ENCODE results near the gene MRPL36.

Gene MRPL36

GRCh38 chr5:1763548-1763911, 36.1 kb downstream of the MRPL36 start:
- Histone ChIP-seq H3K9ac (ENCODE audit: low read length) (no peak overlapping the region), H3K27ac (ENCODE audit: low read depth, low read length) (no peak overlapping the region), H3K36me3 (ENCODE audit: insufficient read depth, low read length) (no peaks in the 10 kb centered on the region), H3K9me3 (ENCODE audit: low read length) (no peaks in the 10 kb centered on the region), H3K27me3 (ENCODE audit: control insufficient read depth in 1 of 2, insufficient read depth in 2 of 2, low read length in 2 of 2) (peaks cover 0 to 24% of the 10 kb centered on the region in 2 donors), H3K4me1 (ENCODE audit: insufficient read depth, low read length) (no peaks in the 10 kb centered on the region), H3K4me3 (ENCODE audit: low read depth in 1 of 2, low read length in 2 of 2) (no peak overlapping the region)

GRCh38 chr5:1762883-1763547, 36.6 kb downstream of the MRPL36 start:
- Histone ChIP-seq H3K27me3 (ENCODE audit: control insufficient read depth in 1 of 2, insufficient read depth in 2 of 2, low read length in 2 of 2) (peaks cover 0 to 21% of the 10 kb centered on the region in 2 donors), H3K27ac (ENCODE audit: low read depth, low read length) (no peak overlapping the region), H3K4me1 (ENCODE audit: insufficient read depth, low read length) (no peaks in the 10 kb centered on the region), H3K9ac (ENCODE audit: low read length) (no peak overlapping the region), H3K4me3 (ENCODE audit: low read depth in 1 of 2, low read length in 2 of 2) (no peak overlapping the region), H3K9me3 (ENCODE audit: low read length) (no peaks in the 10 kb centered on the region), H3K36me3 (ENCODE audit: insufficient read depth, low read length) (no peaks in the 10 kb centered on the region)

GRCh38 chr5:1762121-1762882, 37.3 kb downstream of the MRPL36 start:
- Histone ChIP-seq H3K27ac (ENCODE audit: low read depth, low read length) (no peak overlapping the region), H3K4me3 (ENCODE audit: low read depth in 1 of 2, low read length in 2 of 2) (no peak overlapping the region), H3K4me1 (ENCODE audit: insufficient read depth, low read length) (no peaks in the 10 kb centered on the region), H3K27me3 (ENCODE audit: control insufficient read depth in 1 of 2, insufficient read depth in 2 of 2, low read length in 2 of 2) (peaks cover 0 to 15% of the 10 kb centered on the region in 2 donors), H3K9me3 (ENCODE audit: low read length) (no peaks in the 10 kb centered on the region), H3K36me3 (ENCODE audit: insufficient read depth, low read length) (no peaks in the 10 kb centered on the region), H3K9ac (ENCODE audit: low read length) (no peak overlapping the region)

GRCh38 chr5:1761453-1761755, 38.2 kb downstream of the MRPL36 start:
- Histone ChIP-seq H3K4me3 (ENCODE audit: low read depth in 1 of 2, low read length in 2 of 2) (no peak overlapping the region), H3K9me3 (ENCODE audit: low read length) (no peaks in the 10 kb centered on the region), H3K27ac (ENCODE audit: low read depth, low read length) (no peak overlapping the region), H3K4me1 (ENCODE audit: insufficient read depth, low read length) (no peaks in the 10 kb centered on the region), H3K27me3 (ENCODE audit: control insufficient read depth in 1 of 2, insufficient read depth in 2 of 2, low read length in 2 of 2) (peaks cover 0 to 15% of the 10 kb centered on the region in 2 donors), H3K36me3 (ENCODE audit: insufficient read depth, low read length) (no peaks in the 10 kb centered on the region), H3K9ac (ENCODE audit: low read length) (no peak overlapping the region)

- Histone ChIP-seq H3K4me3 (ENCODE audit: low read depth in 1 of 2, low read length in 2 of 2) (no peak overlapping the region), H3K27ac (ENCODE audit: low read depth, low read length) (no peak overlapping the region), H3K9me3 (ENCODE audit: low read length) (no peaks in the 10 kb centered on the region), H3K27me3 (ENCODE audit: control insufficient read depth in 1 of 2, insufficient read depth in 2 of 2, low read length in 2 of 2) (peaks cover 0 to 15% of the 10 kb centered on the region in 2 donors), H3K9ac (ENCODE audit: low read length) (no peak overlapping the region), H3K4me1 (ENCODE audit: insufficient read depth, low read length) (no peaks in the 10 kb centered on the region), H3K36me3 (ENCODE audit: insufficient read depth, low read length) (no peaks in the 10 kb centered on the region)
These were observed 38.8 kb downstream of the MRPL36 start for GRCh38 chr5:1760656-1761452.

GRCh38 chr5:1760231-1760630, 39.4 kb downstream of the MRPL36 start:
- no peaks in the 10 kb centered on the region for H3K36me3 ChIP-seq (ENCODE audit: insufficient read depth, low read length)
- H3K27ac ChIP-seq (ENCODE audit: low read depth, low read length), result no peak overlapping the region
- no peak overlapping the region for H3K9ac ChIP-seq (ENCODE audit: low read length)
- H3K9me3 ChIP-seq (ENCODE audit: low read length), result no peaks in the 10 kb centered on the region
- peaks cover 0 to 15% of the 10 kb centered on the region in 2 donors for H3K27me3 ChIP-seq (ENCODE audit: control insufficient read depth in 1 of 2, insufficient read depth in 2 of 2, low read length in 2 of 2)
- H3K4me1 ChIP-seq (ENCODE audit: insufficient read depth, low read length), result no peaks in the 10 kb centered on the region
- H3K4me3 ChIP-seq (ENCODE audit: low read depth in 1 of 2, low read length in 2 of 2), result no peak overlapping the region

GRCh38 chr5:1759378-1759970, 40.2 kb downstream of the MRPL36 start:
- H3K4me3 ChIP-seq (ENCODE audit: low read depth in 1 of 2, low read length in 2 of 2), result no peak overlapping the region
- H3K27me3 ChIP-seq (ENCODE audit: control insufficient read depth in 1 of 2, insufficient read depth in 2 of 2, low read length in 2 of 2), result peaks cover 0 to 11% of the 10 kb centered on the region in 2 donors
- no peak overlapping the region for H3K27ac ChIP-seq (ENCODE audit: low read depth, low read length)
- H3K4me1 ChIP-seq (ENCODE audit: insufficient read depth, low read length), result no peaks in the 10 kb centered on the region
- H3K9ac ChIP-seq (ENCODE audit: low read length), result no peak overlapping the region
- no peaks in the 10 kb centered on the region for H3K36me3 ChIP-seq (ENCODE audit: insufficient read depth, low read length)
- H3K9me3 ChIP-seq (ENCODE audit: low read length), result no peaks in the 10 kb centered on the region

GRCh38 chr5:1758574-1758973, 41.1 kb downstream of the MRPL36 start:
- H3K4me1 ChIP-seq (ENCODE audit: insufficient read depth, low read length), result no peaks in the 10 kb centered on the region
- H3K27me3 ChIP-seq (ENCODE audit: control insufficient read depth in 1 of 2, insufficient read depth in 2 of 2, low read length in 2 of 2), result peaks cover 0 to 8% of the 10 kb centered on the region in 2 donors
- H3K36me3 ChIP-seq (ENCODE audit: insufficient read depth, low read length), result no peaks in the 10 kb centered on the region
- no peaks in the 10 kb centered on the region for H3K9me3 ChIP-seq (ENCODE audit: low read length)
- no peak overlapping the region for H3K9ac ChIP-seq (ENCODE audit: low read length)
- no peak overlapping the region for H3K4me3 ChIP-seq (ENCODE audit: low read depth in 1 of 2, low read length in 2 of 2)
- no peak overlapping the region for H3K27ac ChIP-seq (ENCODE audit: low read depth, low read length)

GRCh38 chr5:1757511-1757910, 42.1 kb downstream of the MRPL36 start:
- Histone ChIP-seq H3K36me3 (ENCODE audit: insufficient read depth, low read length) (no peaks in the 10 kb centered on the region), H3K9me3 (ENCODE audit: low read length) (no peaks in the 10 kb centered on the region), H3K4me1 (ENCODE audit: insufficient read depth, low read length) (no peaks in the 10 kb centered on the region), H3K27ac (ENCODE audit: low read depth, low read length) (no peak overlapping the region), H3K4me3 (ENCODE audit: low read depth in 1 of 2, low read length in 2 of 2) (no peak overlapping the region), H3K27me3 (ENCODE audit: control insufficient read depth in 1 of 2, insufficient read depth in 2 of 2, low read length in 2 of 2) (peaks cover 0 to under 1% of the 10 kb centered on the region in 2 donors), H3K9ac (ENCODE audit: low read length) (no peak overlapping the region)

GRCh38 chr5:1756481-1756880, 43.2 kb downstream of the MRPL36 start:
- H3K36me3 ChIP-seq (ENCODE audit: insufficient read depth, low read length), result no peaks in the 10 kb centered on the region
- H3K4me1 ChIP-seq (ENCODE audit: insufficient read depth, low read length), result no peaks in the 10 kb centered on the region
- H3K27me3 ChIP-seq (ENCODE audit: control insufficient read depth in 1 of 2, insufficient read depth in 2 of 2, low read length in 2 of 2), result no peaks in the 10 kb centered on the region
- no peak overlapping the region for H3K4me3 ChIP-seq (ENCODE audit: low read depth in 1 of 2, low read length in 2 of 2)
- no peak overlapping the region for H3K9ac ChIP-seq (ENCODE audit: low read length)
- no peaks in the 10 kb centered on the region for H3K9me3 ChIP-seq (ENCODE audit: low read length)
- no peak overlapping the region for H3K27ac ChIP-seq (ENCODE audit: low read depth, low read length)

- no peak overlapping the region for H3K27ac ChIP-seq (ENCODE audit: low read depth, low read length)
- no peaks in the 10 kb centered on the region for H3K36me3 ChIP-seq (ENCODE audit: insufficient read depth, low read length)
- no peak overlapping the region for H3K9ac ChIP-seq (ENCODE audit: low read length)
- H3K4me3 ChIP-seq (ENCODE audit: low read depth in 1 of 2, low read length in 2 of 2), result no peak overlapping the region
- H3K4me1 ChIP-seq (ENCODE audit: insufficient read depth, low read length), result no peaks in the 10 kb centered on the region
- H3K27me3 ChIP-seq (ENCODE audit: control insufficient read depth in 1 of 2, insufficient read depth in 2 of 2, low read length in 2 of 2), result no peaks in the 10 kb centered on the region
- H3K9me3 ChIP-seq (ENCODE audit: low read length), result no peaks in the 10 kb centered on the region
These were observed 44.2 kb downstream of the MRPL36 start for GRCh38 chr5:1755321-1755949.
